Hematopoietic multipotent progenitor cell treated with erythropoietin and hydrocortisone succinate and interleukin-3 and kit ligand, for 6 days (in vitro differentiated cells): Measurements from ENCODE around the gene SEC22A.
A peak's percentile ranks its signal among the peaks of the same experiment; 100 is the strongest.

ENCODE experiments used
- DNase-seq: peaks from one replicate; pipeline ENCODE4 v3.0.0-alpha.2; 2015

SEC22A gene

DNA sequence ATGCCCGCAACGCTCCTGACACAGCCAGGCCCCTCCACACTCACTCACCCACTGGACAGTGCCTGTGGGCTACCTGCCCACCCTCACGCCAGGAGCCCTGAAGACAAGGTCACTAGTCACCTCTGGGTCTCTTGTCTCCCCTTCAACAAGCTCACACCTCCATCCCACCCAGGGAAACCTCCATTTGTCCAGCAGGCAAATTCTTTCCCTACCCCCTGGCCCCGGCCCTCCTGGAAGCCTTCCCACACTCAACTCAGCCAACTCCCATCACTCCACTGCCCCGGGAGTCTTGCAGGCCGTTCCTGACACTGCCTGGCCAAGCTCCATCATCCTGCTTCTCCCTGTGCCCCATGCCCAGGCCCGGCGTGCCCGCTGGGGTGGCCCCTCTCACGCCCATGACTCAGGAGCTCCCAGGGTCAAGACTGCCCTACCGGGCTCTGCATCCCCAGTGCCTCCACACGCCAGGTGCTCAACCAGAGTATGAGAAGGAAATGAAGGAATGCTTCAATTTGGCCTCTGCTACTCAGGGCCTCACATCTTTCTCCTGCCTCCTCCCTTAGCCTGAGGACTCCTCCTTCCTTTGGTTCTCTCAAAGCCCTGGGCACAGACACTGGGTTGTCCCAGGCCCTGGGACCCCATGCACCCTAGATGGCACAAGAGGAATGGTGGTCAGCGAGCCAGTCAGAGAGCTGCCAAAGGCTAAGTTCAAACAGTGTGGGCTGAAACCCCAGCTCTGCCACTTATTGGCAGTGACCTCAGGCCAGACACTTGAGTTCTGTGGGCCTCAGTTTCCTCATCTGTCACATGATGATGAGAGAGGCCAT, 88.6 kb downstream of the SEC22A start:
- no peak for DNase-seq

DNA sequence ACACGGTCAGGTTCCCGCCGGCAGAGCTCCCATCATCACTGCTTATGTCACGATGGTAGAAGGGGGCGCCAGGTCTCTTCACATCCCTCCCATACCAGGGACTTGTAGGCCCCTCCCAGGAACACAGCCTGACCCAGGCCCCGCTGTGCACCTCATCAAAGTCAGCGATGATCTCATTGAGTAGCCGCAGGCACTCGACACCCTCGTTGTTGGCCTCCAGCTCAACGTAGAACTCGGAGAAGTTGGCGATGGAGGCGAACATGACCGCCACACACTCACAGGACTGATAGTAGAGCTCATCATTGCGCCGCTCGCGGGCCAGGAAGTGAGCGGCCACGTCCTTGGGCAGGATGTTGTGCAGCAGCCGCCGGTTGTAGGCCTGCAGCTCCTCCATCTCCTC, 89.2 kb downstream of the SEC22A start:
- no peak for DNase-seq

DNA sequence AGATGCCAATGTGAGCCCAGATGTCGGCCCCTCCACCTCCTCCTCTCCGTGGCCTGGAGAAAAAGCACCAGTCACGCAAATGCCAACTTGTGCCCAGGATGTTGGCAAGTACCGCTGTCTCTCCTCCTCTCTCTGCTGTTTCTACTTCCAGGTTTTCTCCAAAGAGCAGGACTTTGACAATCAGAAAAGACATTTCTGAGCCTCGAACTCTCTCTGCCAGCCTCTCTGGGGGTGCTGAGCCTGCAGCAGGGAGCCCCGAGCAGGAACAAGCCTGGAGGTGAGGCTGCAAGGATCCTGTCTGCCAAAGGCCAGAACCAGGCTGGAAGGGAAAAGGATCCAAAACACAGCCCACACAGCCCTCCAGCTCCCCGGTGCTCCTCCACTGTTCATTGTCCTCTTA, 89.7 kb downstream of the SEC22A start:
- no peak for DNase-seq

DNA sequence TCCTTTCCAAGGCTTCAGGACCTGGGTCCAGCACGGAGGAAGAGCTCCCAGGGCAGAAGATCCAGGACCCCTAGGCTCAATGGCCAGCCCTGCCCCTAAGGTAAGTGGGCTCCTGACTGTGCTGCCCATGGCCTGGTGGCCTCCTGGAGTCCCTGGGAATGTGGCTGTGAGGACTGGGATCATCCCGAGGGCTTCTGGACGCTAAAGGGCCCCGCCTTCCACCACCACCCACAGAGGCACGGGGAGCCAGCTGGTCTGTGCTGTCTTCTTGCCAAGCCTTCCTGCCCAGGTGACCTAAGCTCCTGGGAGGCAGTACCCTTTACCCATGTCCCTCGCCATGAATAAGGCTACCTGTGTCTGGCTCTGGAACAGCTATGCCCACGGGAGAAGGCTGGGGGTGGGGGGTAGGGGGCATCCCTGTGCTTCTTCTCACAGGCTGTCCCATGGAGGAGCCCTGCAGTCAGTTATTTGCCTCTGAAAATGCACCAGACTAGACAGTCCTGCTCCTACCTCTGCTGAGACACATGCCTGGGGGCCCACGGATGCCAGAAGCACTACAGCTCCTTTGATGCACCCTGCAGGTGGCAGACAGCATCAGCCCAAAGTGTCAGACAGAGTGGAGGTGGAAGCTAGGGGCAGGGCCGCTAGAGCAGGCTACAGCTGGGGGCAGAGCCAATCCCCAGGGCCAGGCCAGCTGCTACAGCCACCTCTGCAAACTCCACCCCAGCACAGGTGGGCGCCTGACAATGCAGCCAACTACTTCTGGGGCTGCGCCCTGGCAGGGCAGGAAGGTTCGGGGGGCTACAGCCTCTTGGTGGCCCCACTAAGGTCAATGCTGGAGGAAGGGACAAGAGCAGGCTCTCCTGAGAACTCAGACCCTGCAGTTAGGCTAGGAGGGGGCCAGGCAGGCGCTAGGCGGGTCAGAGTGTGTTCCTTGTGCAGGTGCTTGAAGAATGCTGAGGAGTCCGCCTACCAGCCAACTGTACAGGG, 90.9 kb downstream of the SEC22A start:
- no peak for DNase-seq

DNA sequence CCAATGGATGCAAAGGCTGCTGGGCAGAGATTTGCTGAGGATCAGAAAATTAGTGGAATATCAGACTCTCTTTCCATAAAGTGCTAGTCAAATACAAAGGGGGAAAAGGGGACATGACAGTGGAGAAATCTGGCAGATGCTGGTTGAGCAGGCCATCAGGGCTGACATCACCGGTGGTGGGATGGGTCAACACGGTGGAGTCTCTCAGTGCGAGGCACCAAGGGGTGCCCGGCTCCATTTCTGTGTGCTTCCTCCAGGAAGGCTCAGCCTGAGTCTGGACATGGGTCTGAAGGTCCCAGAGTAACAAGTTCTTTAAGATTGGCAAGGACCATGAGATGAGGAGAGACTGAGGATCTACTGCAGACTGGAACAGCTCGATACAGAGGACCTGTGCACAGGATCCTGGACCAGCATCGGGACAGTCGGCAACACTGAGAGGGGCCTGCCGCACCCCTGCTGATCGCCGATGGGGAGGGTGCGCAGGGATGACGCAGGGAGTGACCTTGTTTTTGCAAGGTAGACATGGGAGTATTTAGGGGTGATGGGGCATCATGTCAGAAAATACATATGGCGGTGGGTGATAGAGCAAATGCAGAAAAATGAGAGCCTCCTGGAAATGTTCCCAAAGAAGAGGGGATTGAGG, 92.7 kb downstream of the SEC22A start:
- no peak for DNase-seq

DNA sequence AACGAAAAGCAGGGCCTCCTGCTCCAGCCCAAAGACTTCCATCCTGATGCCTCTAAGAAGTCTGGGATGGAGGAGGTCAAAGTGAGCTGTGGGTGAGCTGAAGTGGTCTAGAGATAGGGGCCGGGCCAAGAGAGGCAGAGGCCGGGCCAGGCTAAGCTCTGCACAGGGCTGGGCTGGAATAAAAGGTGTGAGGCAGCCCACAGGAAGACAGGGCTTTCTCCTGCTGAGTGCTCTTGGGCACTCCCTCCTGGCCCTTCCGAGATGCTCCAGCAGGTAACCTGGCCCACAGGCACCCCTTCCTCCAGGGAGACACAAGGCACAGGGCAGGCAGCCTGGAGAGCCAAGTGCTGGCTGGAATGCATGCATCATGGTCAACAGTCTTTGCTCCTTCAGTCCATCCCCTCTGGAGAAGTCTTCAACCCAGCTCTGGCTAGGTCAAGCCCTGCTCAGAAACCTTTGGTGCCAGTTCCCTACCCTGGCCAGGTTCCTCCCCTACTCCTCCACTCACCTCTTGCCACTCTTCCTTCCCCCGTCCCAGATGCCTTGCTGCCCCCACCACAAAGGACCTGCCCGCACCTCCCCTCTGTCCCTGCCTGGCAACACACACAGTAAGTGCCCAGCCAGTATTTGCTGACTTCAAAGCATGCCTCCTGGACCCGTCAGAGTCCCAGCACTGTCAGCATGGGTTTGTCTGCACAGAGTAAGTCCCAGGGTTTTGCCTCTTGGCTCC, 93.6 kb downstream of the SEC22A start:
- no peak for DNase-seq

DNA sequence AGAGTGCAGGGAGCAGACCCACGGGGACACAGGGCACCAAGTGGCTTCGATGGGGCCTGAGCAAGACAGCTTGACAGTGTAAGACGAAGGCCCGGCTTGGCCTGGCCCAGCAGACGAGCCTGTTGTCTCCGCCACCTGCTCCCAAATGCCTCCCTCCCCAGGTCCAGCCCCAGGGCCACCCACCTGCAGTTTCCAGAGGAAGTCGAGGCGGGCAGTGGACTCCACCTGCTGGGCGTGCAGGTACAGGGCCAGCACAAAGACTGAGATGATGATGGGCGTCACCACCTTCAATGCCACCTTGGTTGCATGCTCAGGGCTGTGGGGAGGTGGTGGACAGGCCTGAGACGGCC, 94.1 kb downstream of the SEC22A start:
- DNase-seq = no peak

DNA sequence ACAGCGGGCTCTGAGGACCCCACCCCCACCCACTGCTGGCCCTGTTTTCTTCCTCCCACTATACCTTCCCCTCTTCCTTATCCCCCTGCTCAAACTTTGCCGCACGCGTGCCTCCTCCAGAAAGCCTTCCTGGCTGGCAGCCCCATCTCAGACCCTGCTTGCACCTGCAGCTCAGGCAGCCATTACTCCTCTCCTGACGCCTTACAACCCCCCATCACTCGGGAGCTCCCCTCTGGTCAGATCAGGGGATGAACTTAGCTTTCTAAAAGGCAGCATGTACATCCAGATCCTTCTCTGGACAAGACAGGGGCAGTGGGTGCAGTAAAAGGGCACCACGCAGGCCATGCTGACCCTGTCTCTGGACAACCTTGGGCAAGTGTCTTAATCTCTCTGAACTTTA, 94.5 kb downstream of the SEC22A start:
- no peak for DNase-seq

DNA sequence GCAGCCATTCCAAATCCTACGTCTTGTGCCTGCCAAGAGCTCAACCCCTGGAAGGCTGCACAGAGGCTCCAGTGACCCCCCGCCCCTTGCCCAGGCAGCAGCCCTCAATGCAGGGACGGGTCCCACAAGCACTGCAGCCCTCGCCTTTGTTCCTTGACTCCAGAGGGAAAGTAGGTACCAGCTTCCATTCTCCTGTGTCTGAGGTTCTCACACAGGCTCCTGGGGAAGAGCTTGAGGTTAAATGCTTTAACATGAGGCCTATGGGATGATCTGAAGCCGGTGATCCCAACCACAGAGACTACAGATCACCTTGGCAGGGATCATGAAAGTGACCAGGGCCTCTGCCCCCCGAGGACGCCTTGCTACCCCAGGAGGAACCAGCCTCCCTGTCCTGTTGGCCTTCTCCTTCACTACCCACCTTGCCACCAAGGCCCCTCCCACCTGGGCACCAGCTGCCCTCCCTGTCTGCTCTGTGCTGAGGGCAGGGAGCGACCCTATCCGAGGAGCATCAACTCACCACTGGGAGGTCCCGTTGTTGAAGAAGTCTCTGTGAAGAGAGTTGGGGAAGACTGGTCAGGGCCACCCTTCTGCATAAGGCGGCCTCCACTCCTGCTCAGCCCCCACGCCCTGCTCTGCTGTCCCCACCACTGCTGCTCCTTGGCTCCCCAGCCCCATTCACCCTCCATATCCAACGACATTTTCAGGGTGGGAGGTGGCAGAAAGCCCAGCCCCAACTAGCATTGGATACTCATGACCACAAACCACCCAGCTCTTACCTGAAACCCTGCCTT, 95.3 kb downstream of the SEC22A start:
- no peak for DNase-seq

DNA sequence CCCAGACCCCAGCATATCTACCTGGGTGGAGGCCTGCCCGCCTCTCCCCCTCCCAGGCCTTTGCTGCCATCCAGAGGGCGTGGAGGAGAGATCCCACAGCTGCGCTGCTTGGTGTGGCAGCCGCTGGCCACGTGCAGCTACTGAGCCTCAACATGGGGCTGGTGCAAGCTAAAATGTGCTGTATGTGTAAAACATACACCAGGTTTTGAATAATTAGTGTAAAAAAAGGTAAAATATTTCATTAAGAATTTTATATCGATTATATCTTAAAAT, 95.8 kb downstream of the SEC22A start:
- DNase-seq = no peak

DNA sequence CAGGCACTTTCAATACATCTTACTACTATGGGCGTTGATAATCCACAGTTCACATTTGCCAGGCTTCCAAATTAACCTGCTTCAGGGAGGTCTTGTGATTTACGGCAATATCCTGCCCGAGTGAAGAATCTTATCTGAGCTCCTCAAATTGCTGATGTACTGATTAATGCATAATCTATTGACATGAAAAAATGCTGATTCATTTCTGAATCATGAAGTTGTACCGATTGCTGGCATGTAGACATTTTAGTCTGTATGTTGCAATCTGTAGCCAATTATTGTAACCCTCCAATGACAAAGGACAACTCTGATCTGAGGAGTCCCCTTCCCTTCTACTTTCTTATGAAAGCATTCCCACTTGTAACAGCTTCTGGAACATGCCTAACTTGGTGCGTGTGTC, 97.2 kb downstream of the SEC22A start:
- DNase-seq = peak; percentile 20

DNA sequence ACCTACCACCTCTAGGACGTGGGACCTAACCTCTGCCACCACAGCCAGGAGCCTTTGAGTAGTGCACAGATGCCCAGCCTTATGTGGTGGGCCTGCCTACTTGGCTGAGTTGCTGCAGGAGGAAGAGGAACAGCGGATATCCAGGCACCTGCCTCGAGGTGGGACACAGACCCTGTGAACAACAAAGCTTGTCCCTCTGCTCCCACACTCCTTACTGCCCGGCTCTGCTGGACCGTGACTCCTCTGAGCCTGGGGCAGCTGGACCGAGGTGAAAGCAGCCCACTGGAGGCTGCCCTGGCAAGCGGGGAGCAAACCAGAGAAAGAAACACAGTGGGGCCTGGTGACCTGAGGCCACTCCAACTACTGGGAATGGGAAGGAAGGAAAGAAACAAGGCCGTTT, 97.8 kb downstream of the SEC22A start:
- DNase-seq = no peak

DNA sequence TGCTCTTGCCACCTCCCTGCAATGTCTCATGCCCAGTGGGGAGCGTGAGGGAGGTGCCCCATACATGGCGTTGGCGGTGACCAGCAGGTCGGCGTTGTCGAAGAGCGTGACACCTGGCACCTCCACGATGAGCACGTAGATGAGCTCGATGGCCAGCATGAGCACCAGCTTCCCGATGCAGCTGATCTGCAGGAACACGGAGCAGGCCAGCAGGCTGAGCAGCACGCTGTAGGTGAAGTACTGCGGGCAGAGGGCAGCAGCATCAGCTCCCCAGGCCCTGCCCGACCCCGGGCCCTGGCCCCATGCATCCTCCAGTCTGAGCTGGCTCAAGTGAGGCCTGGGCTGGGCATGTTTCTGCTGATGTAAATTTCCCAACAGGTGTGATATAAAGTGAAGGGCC, 98.3 kb downstream of the SEC22A start:
- no peak for DNase-seq

DNA sequence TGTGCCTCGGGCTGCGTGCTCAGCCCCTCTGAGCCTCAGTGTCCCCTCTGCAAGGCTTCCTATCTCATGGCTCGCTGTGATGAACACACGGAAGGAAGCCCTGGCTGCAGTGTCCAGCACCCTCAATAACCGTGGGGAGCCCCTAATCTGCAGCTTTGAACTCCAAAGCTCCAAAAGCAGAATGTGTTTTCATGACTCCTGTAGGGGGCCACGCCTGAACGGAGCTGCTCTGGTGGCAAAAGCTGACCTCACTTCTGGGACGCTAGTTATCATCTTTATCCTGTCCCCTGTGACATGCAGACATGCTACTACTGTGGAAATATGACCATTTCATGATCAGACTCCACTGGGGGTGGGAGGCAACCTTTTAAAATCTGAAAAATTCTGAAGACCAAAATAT, 98.8 kb downstream of the SEC22A start:
- peak; percentile 10 for DNase-seq

DNA sequence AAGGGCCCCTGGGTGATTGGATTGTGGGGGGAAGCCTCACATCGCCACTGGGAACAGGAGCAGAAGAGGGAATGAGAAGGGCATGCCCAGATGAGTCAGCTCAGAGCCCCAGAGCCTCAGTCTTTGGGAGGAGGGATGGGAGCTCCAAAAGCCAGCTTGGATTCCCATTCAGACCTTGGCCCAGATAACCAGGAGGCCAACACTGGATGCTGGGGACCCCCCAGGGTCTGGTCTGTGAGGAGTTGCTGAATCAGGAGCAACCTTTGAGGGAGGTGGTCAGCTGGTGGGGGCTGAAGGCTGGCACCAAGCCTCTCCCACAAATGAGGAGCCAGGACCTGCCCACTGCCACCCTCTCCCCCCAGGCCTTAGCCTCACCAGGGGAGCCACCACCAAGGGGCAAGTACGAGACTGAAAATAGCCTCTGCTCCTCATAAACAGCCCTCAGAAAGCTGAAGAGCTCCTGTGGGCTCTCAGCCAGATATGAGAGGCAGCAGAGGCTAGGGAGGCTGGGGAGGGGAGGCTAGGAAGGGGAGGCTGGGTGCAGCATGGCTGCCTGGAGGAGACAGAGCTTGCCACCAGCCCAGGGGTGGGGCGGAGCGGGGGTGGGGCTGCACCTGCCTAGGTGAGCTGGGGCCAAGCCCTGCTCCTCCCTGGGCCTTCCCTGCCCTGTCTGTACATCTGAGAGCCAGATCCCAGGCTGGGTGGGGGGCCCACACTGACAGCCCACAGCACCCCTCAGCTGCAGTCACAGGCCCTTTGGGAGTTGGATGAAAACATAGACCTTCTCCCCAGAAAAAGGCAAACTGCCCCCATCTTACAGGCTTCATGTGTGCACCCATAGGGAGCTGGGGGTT, 99.8 kb downstream of the SEC22A start:
- no peak for DNase-seq

DNA sequence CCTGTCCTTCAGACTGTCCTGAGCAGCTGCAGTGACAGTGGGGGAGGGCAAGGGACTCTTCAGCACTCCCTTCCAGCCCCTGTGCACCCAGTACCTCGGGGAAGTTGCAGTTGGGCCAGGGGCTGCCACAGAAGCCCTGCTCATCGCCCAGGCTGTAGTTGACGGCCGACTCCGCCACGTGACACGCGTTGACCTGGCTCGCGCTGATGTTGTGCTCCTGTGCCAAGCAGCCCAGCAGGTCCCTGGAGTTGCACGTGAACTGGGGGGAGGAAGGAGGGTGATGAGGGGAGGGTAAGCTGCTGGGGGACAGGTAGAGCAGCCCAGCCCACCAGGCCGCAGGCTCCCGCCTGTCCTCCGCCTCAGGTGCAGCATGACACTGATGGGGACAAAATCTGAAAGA, 101.2 kb downstream of the SEC22A start:
- DNase-seq = no peak

DNA sequence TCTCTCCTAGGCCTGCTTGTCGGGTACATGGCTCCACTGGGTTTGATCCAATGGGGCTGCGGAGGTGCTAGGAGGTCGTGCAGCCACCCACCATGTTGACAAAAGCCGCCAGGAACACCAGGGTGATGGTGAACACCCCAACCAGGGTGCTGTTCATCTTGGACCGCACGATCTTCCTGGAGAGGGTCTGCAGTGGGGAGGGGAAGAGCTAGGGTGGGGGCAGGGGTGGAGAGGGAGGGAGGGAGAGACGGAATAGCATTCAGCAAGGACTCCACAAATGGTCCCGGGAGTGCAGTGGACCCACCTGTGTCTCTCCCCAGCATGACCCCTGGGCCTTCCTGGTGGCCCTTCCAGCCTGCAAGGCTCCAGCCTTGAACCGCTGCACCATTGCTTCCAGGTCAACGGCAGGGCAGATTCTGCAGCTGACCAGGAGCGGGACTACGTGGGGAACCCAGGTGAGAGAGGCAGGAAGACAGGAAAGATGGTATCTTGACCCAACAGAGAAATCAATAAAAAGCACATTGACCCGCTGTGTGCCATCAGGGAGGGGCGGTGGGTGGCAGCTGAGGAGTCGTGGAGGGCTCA, 102.3 kb downstream of the SEC22A start:
- DNase-seq = no peak

DNA sequence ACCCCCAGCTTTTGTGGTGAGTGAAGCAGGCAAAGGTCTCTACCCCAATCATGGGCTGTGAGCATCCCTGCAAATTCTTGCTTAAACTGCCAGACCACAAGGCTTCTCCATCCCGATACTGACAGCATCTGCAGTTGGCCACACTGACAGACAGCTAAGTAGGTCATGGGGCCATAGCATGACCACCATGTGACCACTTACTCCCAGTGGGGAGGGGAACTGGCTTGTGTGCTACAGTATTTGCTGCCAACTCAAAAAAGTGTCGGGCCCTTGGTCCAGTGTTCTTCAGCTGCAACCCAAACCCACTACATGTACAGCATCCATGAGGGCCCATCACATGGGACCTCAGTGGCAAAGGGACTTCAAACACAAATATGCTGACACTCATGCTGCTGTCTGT, 103.4 kb downstream of the SEC22A start:
- no peak for DNase-seq

DNA sequence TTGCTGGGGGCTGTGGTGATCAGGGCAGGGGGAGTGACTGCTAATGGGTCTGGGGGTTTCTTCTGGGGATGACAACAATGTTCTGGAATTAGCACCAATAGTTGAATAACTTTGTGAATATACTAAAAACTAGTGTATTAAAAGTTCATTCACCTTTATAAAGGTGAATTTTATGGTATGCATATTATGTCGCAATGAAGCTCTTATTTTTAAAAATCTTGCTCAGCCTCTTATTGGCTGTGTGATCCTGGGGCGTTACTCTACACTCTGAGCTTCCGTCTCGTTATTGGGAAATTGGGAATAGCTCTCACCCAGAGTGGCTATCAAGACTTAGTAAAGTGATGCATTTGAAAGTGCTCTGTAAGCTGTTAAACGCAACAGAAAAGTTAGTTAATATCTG, 105.3 kb downstream of the SEC22A start:
- DNase-seq = no peak

DNA sequence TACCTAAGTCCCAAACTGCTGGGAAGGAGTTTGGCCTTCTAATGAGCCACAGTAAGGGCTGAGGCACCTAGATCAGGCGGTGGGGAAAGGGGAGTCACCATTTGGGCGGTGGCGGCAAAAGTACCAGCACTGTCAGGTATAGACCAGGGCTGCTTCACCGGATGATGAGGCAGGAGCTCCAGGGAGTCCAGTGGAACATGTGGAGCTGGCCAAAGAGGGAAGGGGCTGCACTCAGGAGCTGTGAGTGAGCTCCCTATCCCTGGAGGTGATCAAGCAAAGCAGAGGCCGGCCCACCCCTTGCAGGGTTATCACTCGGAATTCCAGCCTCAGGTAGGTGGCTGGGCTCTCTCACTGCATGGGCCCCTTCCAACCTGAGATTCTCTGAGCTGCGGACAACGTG, 108.4 kb downstream of the SEC22A start:
- no peak for DNase-seq

DNA sequence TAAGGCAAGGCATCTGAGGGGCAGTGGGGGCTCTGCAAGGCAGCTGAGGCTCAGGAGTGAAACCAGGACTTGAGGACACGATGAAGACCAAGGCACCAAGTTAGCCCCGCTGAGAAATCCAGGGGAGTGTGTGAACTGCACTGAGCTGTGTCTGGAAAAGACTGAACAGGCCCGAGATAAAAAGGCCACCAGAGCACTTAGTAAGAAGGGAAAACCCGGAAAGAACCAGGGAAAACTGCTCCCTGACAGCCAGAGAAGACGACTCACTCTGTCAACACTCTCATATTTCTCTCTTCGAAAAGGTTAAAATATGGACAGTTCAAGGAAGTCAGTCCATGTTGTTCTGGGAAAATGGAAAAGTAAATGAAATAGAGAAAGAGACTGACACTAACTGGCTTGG, 109.0 kb downstream of the SEC22A start:
- DNase-seq = no peak
